GM12801 (cell line): ENCODE results near the gene PTPRD.

Experiments used
- TF ChIP-seq, protein P1 (sequence below): IDR thresholded peaks from one replicate; pipeline ENCODE4 v1.5.1; 2011; ENCODE audit warnings: control low read depth; ENCODE audit not compliant: insufficient read length; ENCODE audit errors: extremely low read depth

Gene PTPRD

DNA sequence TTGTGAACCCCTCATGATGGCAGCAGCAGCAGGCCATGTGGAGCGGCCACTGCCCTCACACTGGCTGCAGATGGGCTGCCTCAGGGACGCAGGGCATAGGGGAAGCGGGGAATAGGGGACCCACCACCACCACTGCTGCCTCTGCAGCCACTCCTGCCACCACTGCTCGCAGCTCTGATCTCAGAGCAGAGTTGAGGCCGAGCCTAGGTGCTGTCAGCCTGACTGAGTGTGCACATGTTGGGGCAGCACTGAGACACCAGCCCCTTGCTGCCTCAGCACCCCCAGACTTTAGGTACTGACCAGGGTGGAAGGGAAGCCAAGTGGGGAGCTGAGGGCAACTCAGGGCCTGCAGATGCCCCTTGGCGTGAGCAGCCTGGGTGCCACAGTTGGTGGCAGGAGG, 1969.3 kb downstream of the PTPRD start:
- TF ChIP-seq, protein P1, sequence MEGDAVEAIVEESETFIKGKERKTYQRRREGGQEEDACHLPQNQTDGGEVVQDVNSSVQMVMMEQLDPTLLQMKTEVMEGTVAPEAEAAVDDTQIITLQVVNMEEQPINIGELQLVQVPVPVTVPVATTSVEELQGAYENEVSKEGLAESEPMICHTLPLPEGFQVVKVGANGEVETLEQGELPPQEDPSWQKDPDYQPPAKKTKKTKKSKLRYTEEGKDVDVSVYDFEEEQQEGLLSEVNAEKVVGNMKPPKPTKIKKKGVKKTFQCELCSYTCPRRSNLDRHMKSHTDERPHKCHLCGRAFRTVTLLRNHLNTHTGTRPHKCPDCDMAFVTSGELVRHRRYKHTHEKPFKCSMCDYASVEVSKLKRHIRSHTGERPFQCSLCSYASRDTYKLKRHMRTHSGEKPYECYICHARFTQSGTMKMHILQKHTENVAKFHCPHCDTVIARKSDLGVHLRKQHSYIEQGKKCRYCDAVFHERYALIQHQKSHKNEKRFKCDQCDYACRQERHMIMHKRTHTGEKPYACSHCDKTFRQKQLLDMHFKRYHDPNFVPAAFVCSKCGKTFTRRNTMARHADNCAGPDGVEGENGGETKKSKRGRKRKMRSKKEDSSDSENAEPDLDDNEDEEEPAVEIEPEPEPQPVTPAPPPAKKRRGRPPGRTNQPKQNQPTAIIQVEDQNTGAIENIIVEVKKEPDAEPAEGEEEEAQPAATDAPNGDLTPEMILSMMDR = no peak

DNA sequence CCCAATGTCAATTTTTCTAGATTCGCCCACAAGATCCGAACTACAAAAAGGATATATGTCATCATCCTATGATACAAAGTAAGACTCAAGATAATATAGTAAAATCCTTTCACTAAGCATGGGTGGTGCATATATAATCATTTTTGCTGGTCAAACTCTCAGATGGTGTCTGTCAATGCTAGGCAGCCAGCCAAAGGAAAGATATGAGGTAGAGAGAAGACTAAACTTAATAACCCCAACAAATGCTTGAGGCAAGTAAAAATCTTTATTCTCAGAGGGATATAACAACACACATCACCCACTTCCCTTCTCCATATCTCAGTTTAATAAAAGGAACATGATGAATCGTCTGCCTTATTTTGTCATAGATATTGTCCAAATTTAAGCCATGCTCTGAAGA, 1972.0 kb downstream of the PTPRD start:
- TF ChIP-seq, protein P1 = no peak

DNA sequence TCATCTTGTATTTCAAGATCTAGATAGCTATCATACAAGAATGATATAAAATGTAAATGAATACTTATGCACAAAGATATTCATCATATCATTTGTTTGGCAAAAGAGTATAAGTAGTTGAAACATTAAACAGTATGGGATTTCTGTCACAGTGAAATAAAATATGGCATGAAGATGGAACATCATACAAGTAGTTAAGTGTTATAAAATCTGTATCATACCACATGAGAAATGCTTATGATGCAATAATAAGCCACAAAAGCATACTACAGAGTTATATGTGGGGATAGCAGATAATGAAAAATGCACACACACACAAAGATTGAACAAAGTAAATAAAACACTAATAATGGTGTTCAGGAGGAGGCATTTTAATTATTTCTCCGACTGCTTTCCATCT, 1975.2 kb downstream of the PTPRD start:
- TF ChIP-seq, protein P1 = no peak

DNA sequence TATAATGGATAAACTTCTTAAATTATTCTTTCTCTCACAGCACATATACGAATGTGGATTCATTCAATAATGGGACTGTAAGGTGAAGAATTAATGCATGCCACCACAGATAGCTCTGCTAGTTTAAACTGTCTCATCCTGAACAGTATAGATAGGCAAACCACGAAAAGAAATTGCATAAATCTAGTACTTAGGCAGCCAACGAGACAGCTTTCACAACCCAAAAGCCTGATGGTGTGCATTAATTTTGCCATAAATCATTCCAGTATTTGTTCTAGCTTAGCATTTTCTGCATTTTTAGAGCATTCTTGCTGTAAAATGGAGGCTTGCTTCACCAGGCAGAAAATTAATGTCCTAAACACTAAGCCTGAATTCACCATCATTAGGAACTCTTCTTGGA, 1979.0 kb downstream of the PTPRD start:
- TF ChIP-seq, protein P1 = no peak

DNA sequence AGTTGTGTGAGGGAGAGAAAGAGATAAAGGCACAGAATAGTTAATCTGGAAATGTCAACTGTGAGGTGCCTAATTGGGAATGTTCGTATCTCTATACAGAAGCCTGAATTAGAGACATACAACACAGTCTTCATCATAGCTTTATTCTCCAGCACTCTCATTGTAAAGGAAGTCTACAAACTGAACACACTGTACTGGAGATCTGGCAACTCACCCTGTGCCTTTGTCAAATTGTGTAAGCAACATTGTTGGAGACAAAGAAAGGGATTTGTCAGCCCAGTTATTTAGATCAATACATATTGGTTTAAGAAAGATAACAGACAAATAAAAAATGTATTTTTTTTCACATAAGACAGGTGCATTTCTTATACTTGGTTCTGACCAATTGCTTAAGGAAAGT, 1980.3 kb downstream of the PTPRD start:
- TF ChIP-seq, protein P1 = no peak

DNA sequence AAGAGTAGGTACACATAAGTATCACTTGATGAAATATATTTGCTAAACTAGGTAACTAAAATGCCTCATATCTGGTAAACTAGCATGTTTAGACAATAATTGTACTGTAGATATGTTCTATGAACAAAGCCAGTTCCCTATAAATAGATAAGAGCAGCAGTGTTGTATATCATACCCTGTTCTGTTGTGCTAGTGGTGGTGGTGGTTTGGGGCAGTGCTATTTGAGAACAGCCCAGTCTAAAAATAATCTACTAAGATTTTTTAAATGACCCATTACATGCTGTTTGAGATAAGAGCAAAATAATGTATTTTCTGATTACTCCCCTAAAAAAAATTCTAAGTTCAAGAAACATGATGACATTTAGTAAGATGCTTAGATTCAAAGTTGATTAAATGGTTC, 1984.0 kb downstream of the PTPRD start:
- TF ChIP-seq, protein P1 = no peak

DNA sequence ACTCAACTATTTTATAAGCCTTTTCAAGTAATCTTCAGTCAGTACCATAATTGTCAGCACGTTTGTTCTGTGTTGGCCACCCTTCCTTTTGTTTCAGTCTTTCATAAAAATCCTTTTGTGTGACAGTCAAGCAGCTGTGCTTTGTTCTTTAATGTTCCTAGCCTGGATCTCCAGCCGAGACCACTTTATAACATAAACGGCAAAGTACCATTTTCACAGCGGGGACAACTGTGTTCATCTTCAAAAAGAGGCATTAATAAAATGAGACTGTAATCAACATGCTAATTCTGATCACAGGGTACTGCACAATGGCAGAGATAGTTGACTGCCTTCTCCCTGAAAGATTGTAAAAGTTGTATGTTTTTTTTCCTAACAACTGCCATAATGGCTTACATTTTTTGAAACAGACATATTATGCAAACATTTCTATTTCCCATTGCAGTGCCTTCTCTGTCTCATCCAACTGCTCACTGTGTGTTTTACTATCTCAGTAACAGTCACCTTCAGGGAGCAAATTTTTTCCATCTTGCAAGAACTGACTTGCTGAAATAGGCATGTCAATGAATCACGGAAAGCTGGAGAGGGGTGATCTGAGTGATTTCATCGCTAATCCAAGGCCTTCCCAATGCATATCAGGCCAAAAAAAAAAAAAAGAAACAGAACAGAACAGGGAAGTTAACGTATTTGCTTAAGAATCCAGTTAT, 1984.7 kb downstream of the PTPRD start:
- TF ChIP-seq, protein P1 = no peak
